Neuron (in vitro differentiated cells): ENCODE results near the gene NCF1.
"Not testable (repeated sequence)": the region's sequence is repeated elsewhere in the genome, so short reads cannot be mapped to it uniquely, and the experiment has no call there.

Experiments used
- H2AFZ ChIP-seq: one replicate; pipeline ENCODE4 v1.6.1; 2013; ENCODE audit warnings: low read depth, mild to moderate bottlenecking, inconsistent platforms, low read length, moderate library complexity
- H3K27me3 ChIP-seq: one replicate; pipeline ENCODE4 v1.6.1; 2013; ENCODE audit warnings: low read length; ENCODE audit not compliant: insufficient read depth
- H3K36me3 ChIP-seq: one replicate; pipeline ENCODE4 v1.6.1; 2013; ENCODE audit warnings: low read length; ENCODE audit not compliant: insufficient read depth
- H3K4me1 ChIP-seq: one replicate; pipeline ENCODE4 v1.6.1; 2013; ENCODE audit warnings: low read length; ENCODE audit not compliant: insufficient read depth
- H3K4me3 ChIP-seq: 2 replicates; pipeline ENCODE4 v1.5.1; 2013; ENCODE audit warnings: mild to moderate bottlenecking, low read length, moderate library complexity
- H3K9me3 ChIP-seq: one replicate; pipeline ENCODE4 v1.6.1; 2013; ENCODE audit warnings: low read length

NCF1 gene

DNA sequence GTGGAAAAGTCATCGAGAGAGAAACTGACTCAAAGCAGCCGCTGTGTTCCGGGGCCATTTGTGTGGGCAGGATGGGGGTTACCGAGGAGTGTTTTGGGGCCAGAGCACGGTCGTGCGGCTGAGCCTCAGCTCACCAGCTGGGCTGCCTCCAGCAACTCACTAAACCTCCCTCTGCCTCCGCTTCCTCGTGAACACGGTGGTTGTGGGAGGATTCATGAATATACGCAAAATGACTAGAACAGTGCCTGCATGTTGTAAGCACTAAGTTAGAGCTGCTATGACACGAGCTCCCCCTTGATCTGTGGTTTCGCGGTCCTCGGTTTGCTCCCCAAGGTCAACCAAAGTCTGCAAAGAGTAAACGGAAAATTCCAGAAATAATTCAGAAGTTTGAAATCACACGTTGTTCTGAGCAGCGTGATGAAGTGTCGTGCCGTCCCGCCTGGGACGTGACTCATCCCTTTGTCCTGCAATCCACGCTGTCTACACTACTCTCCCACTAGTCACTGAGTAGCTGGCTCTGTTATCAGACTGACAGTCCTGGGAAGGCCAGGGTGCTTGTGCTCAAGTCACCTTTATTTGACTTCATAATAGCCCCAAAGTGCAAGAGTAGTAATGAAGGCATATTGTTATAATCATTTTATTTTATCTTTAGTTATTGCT lies 46.5 kb downstream of the NCF1 start:
- not testable (repeated sequence) for H3K4me1 ChIP-seq, H2AFZ ChIP-seq, H3K27me3 ChIP-seq, H3K36me3 ChIP-seq, H3K4me3 ChIP-seq, H3K9me3 ChIP-seq

DNA sequence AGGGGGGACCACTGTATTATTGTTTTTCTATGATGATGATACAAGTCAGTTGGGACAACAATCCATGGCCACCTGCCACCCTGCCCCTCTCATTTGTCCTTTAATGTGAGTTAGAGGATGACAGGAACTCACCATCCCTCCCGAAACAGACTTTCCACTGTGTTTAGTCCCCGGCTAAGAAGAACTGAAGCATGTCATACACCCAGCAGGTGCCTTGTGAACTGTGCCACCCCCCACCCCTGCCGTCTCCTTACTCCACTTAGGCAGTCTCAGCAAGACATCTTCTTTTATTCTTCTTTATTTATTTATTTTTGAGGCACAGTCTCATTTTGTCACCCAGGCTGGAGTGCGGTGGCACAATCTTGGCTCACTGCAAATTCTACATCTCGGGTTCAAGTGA lies 47.4 kb downstream of the NCF1 start:
- not testable (repeated sequence) for H3K27me3 ChIP-seq, H3K36me3 ChIP-seq, H3K9me3 ChIP-seq, H3K4me1 ChIP-seq, H2AFZ ChIP-seq, H3K4me3 ChIP-seq

DNA sequence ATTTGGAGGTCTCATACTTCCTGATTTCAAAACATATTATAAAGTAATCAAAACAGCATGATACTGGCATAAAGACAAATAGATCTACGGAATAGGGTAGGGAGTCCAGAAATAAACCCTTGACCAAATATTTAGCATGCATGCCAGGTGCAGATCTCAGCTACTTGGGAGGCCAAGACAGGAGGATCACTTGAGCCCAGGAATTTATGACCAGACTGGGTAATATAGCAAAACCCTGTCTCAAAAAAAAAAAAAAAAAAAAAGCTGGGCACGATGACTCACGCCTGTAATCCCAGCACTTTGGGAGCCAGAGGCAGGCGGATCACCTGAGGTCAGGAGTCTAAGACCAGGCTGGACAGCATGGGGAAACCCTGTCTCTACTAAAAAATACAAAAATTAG lies 56.1 kb downstream of the NCF1 start:
- not testable (repeated sequence) for H2AFZ ChIP-seq, H3K27me3 ChIP-seq, H3K4me3 ChIP-seq, H3K9me3 ChIP-seq, H3K4me1 ChIP-seq, H3K36me3 ChIP-seq

DNA sequence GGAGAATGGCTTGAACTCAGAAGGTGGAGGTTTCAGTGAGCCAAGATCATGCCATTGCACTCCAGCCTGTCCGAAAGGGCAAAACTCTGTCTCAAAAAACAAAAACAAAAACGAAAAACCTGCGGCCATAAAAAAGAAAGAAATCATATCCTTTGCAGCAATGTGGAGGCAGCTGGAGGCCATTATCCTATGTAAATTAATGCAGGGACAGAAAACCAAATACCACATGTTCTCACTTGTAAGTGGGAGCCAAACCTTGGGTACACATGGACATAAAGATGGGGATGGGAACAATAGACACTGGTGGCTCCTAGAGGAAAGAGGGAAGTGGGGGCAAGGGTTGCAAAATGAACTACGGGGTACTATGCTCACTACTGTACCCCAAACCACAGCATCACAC lies 56.6 kb downstream of the NCF1 start:
- H3K36me3 ChIP-seq, H3K9me3 ChIP-seq, H3K4me3 ChIP-seq, H2AFZ ChIP-seq, H3K27me3 ChIP-seq, H3K4me1 ChIP-seq: not testable (repeated sequence)
